ENCODE data around the gene TBC1D22A. TPM values are rescaled to one million over a fixed set of nuclear protein-coding genes. Genes with fewer than 3 reads are reported as not detected.
A peak's percentile ranks its signal among the peaks of the same experiment; 100 is the strongest.
"Not testable (repeated sequence)": the region's sequence is repeated elsewhere in the genome, so short reads cannot be mapped to it uniquely, and the experiment has no call there.

Gene TBC1D22A
- total RNA-seq, 2 donors from 2014 or later, result 28.9 to 31.3 TPM

GRCh38 chr22:46732513-46732912 is 29.9 kb upstream of the TBC1D22A start:
- peaks cover 26 to 45% of the 10 kb centered on the region in 2 donors for H3K4me1 ChIP-seq (ENCODE audit: control insufficient read depth in 1 of 2, low read depth in 2 of 2)
- H3K27ac ChIP-seq, result no peak overlapping the region
- H3K27me3 ChIP-seq (replicated peaks; ENCODE audit: insufficient read depth), result no peaks in the 10 kb centered on the region
- ATAC-seq (ENCODE audit: insufficient number of reproducible peaks, low FRiP score, low read depth) (no peak), DNase-seq (ENCODE audit: low spot score) (no peak)
- H3K36me3 ChIP-seq, result peaks cover 4% of the 10 kb centered on the region
- TF ChIP-seq CTCF (IDR thresholded peaks at IDR 0.05), result no peak
- no peaks in the 10 kb centered on the region for H3K9me3 ChIP-seq
- H3K4me3 ChIP-seq, result no peak overlapping the region

GRCh38 chr22:46734213-46734722 is 28.2 kb upstream of the TBC1D22A start:
- not testable (repeated sequence) for ATAC-seq (ENCODE audit: insufficient number of reproducible peaks, low FRiP score, low read depth); H3K27me3 ChIP-seq (replicated peaks; ENCODE audit: insufficient read depth); DNase-seq (ENCODE audit: low spot score); H3K4me3 ChIP-seq; H3K27ac ChIP-seq; H3K9me3 ChIP-seq; H3K36me3 ChIP-seq
- peaks cover 31 to 53% of the 10 kb centered on the region in 2 donors for H3K4me1 ChIP-seq (ENCODE audit: control insufficient read depth in 1 of 2, low read depth in 2 of 2)

DNA sequence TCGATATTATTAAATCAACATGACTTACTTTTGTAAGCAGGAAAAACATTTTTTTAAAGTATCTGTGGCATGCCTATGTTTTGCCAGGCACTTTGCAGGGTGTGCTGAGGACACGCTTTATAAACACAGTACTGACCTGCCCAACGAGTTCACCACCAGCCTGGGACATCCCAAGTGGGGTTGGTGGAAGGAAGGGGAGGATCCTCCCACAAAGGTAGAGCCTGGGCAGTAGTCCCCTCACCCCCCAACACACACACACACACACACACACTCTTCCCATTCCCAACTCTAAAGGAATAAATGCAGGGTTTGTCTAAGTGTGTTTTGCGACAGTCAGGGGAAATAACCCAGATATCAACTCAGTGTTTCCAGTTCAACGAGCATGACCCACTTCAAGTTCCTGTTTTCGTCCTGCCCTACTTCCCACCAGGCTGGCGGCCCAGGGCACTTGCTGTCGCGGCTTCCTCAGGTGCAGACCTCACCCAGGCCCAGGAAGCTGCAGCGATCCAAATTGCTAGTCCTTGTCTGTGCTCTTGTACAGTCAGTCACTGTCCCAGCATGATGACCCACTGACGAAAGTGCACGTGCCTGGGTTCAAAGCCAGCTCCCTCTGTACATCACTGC is 27.5 kb upstream of the TBC1D22A start:
- no peak for TF ChIP-seq CTCF (IDR thresholded peaks at IDR 0.05)
- Histone ChIP-seq H3K4me3 (no peak overlapping the region), H3K9me3 (no peaks in the 10 kb centered on the region), H3K27ac (no peak overlapping the region), H3K4me1 (ENCODE audit: control insufficient read depth in 1 of 2, low read depth in 2 of 2) (peaks cover 36 to 60% of the 10 kb centered on the region in 2 donors), H3K36me3 (peaks cover 4% of the 10 kb centered on the region), H3K27me3 (replicated peaks; ENCODE audit: insufficient read depth) (no peaks in the 10 kb centered on the region)
- no peak for DNase-seq (ENCODE audit: low spot score)
- no peak for ATAC-seq (ENCODE audit: insufficient number of reproducible peaks, low FRiP score, low read depth)

DNA sequence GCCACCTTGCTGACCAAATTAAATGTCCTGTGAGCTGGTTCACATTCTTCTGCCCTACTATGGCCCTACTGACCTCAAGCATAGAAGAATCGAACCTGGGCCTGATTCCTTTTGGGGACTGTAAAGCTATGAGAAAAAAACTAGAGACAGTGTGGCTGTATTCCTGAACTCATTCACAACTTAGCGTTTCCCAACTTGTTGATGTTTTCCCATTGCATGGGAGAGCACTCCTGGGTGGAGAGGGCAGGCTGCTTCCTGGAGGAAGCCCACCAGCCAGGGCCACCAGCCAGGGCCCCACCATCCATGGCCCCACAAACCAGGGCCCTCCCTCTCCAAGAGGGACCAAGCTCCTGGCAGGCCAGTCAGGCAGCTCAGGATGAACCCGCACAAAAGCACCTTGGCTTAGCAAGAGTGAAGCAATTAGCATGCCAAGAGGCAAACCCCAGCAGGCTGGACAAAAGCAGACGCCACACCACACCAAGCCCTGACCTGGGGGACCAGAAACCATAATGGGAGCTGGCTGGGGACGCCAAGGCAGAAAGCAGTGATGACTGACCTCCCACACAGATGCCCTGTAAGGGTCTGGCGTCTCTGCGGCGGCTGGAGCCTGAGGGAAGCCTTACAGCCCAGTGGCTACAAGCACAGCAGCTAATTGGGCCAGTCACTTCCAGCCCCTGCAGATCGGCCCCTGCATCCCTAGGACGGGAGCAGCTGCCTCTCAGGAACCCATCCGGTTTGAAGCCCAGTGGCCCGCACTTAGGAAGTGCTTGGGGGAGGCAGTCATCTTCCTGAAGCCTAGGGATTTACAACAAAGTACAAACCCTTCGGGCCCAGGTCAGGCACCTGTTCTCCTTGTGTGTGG is 26.5 kb upstream of the TBC1D22A start:
- Histone ChIP-seq H3K4me3 (peak overlapping the region; percentile 86), H3K9me3 (no peaks in the 10 kb centered on the region), H3K27ac (peak overlapping the region in 1 of 2 donors; percentile 22), H3K27me3 (replicated peaks; ENCODE audit: insufficient read depth) (no peaks in the 10 kb centered on the region), H3K4me1 (ENCODE audit: control insufficient read depth in 1 of 2, low read depth in 2 of 2) (peaks cover 36 to 62% of the 10 kb centered on the region in 2 donors), H3K36me3 (peaks cover 4% of the 10 kb centered on the region)
- ATAC-seq (ENCODE audit: insufficient number of reproducible peaks, low FRiP score, low read depth), result no peak
- TF ChIP-seq CTCF (IDR thresholded peaks at IDR 0.05), result no peak
- DNase-seq (ENCODE audit: low spot score), result no peak

GRCh38 chr22:46736705-46737104 is 25.7 kb upstream of the TBC1D22A start:
- Histone ChIP-seq H3K4me3 (peak overlapping the region; percentile 86), H3K36me3 (peaks cover 3% of the 10 kb centered on the region), H3K27me3 (replicated peaks; ENCODE audit: insufficient read depth) (no peaks in the 10 kb centered on the region), H3K4me1 (ENCODE audit: control insufficient read depth in 1 of 2, low read depth in 2 of 2) (peaks cover 36 to 55% of the 10 kb centered on the region in 2 donors), H3K27ac (peak overlapping the region in 1 of 2 donors; percentile 74), H3K9me3 (no peaks in the 10 kb centered on the region)
- ATAC-seq (ENCODE audit: insufficient number of reproducible peaks, low FRiP score, low read depth), result no peak
- TF ChIP-seq CTCF (IDR thresholded peaks at IDR 0.05), result no peak
- no peak for DNase-seq (ENCODE audit: low spot score)
